Cardiac fibroblast (primary cell): ENCODE data around the gene SMIM31.

Experiments used
- DNase-seq, 2 donors: peaks; one replicate each; pipeline versions ENCODE4 v3.0.0 to v3.0.0-alpha.2; 2010; ENCODE audit warnings: low read depth in 2 of 2
- H3K4me3 ChIP-seq, 2 donors: replicated peaks in 1 of 2; 1 replicate in 1 of 2; 2 replicates in 1 of 2; pipeline ENCODE4 v1.5.1; 2011; ENCODE audit warnings: low read depth in 2 of 2, low read length in 2 of 2, mild to moderate bottlenecking in 2 of 2, moderate library complexity in 1 of 2
- CTCF ChIP-seq: IDR thresholded peaks from one replicate; pipeline ENCODE4 v1.5.1; 2011; ENCODE audit warnings: low read depth, mild to moderate bottlenecking, low read length, inconsistent platforms

The SMIM31 gene

GRCh38 chr4:164731827-164732474, 22.0 kb upstream of the SMIM31 start:
- DNase-seq = peak; percentile 49 to 57
- TF ChIP-seq CTCF = peak; percentile 88
- no peak overlapping the region for H3K4me3 ChIP-seq

- TF ChIP-seq CTCF = no peak
- DNase-seq = peak in 1 of 2 donors; percentile 1
- H3K4me3 ChIP-seq = no peak overlapping the region
These were observed 19.4 kb upstream of the SMIM31 start for GRCh38 chr4:164734484-164734883.

GRCh38 chr4:164748375-164748774, 5.6 kb upstream of the SMIM31 start:
- DNase-seq = peak; percentile 41 to 52
- H3K4me3 ChIP-seq = no peak overlapping the region
- TF ChIP-seq CTCF = no peak

- DNase-seq = no peak
- TF ChIP-seq CTCF = no peak
- H3K4me3 ChIP-seq = no peak overlapping the region
These were observed 1.5 kb downstream of the SMIM31 start for GRCh38 chr4:164755432-164755831.

- H3K4me3 ChIP-seq = no peak overlapping the region
- TF ChIP-seq CTCF = no peak
- no peak for DNase-seq
These were observed 2.8 kb downstream of the SMIM31 start for GRCh38 chr4:164756686-164757085.

DNA sequence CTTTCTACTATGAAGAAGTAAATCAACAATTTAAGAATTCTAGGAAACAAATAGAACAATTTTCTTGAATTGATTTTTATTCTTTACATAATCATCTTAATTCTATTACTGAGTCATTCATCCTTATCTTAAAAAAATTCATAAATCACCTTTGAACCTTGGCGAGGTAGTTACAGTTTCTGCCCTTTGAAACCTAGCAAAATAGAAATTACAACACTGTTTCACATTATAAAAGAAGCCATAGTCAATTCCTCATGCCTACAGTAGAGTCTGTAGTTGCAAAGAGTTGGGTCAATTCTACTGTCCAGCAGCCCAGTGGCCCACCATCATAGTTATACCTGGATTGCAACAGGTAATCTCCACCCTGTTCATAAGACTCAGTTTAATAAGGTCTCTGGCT, 7.3 kb downstream of the SMIM31 start:
- no peak overlapping the region for H3K4me3 ChIP-seq
- no peak for TF ChIP-seq CTCF

DNA sequence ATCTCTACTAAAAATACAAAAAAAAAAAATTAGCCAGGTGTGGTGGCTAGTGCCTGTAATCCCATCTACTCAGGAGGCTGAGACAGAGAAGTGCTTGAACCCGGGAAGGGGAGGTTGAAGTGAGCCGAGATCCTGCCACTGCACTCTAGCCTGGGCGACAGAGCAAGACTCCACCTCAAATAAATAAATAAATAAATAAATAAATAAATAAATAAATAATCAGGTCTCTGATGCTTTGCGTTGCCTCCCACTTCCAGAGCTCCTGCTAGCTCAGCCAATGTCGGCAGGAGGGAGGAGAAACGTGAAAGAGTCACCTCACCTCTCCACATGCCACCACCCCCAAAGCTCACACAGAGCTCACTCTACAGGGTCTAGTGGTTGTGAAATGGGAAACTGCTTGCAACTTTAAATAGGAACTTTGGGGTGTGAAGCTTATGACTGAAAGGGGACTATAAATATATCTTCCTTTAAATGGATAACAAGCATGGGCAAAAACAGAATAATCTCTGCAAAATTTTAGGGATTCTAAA, 7.9 kb downstream of the SMIM31 start:
- no peak overlapping the region for H3K4me3 ChIP-seq
- DNase-seq = no peak
- TF ChIP-seq CTCF = no peak

More for the DNA sequence above, 7.3 kb downstream of the SMIM31 start:
- DNase-seq = no peak
